HuH-7 (cell line): ENCODE data around the gene ARL3.
"Not testable (repeated sequence)": the region's sequence is repeated elsewhere in the genome, so short reads cannot be mapped to it uniquely, and the experiment has no call there.

ENCODE experiments used
- DNase-seq: peaks from one replicate; pipeline ENCODE4 v3.0.0; 2011; ENCODE audit warnings: low spot score

ARL3 gene

DNA sequence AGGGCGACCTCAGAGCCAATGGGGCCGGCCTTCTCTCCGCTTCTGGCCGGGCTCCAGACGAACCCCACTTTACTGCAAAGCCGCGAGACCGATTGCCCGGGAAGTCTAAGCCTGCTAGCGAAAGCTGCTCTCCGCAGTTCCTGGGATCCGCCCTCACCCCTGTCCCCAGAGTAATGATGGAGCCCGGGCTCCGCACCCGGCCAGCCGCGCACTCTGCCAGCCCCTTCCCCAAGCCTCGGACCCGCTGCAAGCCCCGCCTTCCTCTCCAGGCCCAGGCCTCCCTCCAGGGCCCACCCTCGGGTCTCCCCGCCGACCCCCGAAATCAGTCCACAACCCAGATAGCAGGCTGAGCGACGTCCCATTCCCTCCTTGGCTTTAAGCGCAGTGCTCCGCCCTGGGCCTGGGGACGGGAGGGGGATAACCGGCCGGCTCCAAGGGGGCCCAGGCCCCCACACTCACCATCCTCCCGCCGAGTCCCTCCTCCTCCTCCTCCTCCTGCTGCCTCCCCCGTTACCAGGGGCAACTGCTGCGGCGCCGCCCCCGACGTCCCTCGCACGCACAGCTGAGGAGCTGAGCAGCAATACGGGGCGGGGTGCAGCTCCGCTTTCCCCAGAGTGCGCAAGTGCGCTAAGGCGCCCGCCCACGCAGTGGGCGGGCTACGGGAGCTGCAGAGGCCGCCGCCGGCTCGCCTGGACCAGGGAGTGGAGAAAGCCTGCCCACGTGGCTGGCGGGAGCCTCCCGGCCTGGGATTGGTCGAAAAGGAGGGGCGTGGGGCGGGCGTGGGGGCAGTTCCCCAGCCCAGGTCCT is at the start of gene ARL3:
ARL3 (minus strand) TSS at position 584 of the 807 bp plus-strand sequence; CDS start at position 462, 122 bp downstream.
- DNase-seq: peak; percentile 97

GRCh38 chr10:102763037-102763607 is 48.9 kb upstream of the ARL3 start:
- no peak for DNase-seq

DNA sequence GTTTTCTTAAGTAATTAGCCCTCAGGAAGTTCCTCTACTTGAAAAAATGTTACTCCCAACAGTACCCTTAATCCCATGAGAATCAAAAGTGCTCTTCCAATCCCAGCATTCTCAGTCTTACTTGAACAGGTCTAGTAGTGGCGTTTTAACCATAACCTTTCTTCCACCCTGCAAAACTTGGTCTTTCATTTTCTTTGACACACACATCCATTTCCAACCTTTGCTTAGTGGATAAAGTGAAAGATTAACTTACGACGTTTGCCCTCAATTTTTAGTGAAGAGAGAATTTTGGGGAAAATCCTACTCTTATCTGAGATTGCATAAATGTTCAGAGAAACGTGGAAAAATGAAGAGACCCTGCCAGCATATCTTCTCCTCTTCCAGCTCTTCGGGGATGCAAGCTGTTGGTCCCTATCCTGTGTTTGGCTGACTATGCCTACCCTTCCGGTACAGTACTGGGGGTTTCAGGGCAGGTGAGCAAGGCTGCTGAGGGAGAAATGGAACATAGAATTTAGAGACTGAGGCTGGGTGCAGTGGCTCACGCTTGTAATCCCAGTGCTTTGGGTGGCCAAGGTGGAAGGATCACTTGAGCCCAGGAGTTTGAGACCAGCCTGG is 48.3 kb upstream of the ARL3 start:
- DNase-seq: no peak

DNA sequence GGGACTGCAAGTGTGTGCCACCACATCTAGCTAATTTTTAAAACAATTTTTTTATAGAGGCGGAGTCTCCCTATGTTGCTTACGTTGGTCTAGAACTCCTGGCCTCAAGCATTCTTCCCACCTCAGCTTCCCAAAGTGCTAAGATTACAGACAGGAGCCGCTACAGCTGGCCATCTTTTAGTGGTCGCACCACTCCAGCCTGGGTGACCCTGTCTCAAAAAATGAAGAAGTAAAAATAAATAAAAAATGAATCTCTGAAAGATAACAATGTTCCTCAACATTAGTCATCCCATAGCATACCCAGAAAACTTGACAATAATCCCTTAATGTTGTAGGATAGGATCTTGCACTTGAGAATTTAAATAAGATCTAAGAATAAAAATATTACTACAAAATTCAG is 47.8 kb upstream of the ARL3 start:
- DNase-seq: no peak

- no peak for DNase-seq
These were observed 45.5 kb upstream of the ARL3 start for GRCh38 chr10:102759497-102760210.

- not testable (repeated sequence) for DNase-seq
These were observed 44.7 kb upstream of the ARL3 start for GRCh38 chr10:102758933-102759262.

- DNase-seq: no peak
These were observed 44.2 kb upstream of the ARL3 start for GRCh38 chr10:102758240-102758932.

- DNase-seq: no peak
These were observed 43.1 kb upstream of the ARL3 start for GRCh38 chr10:102757323-102757722.

GRCh38 chr10:102753718-102754117 is 39.5 kb upstream of the ARL3 start:
- DNase-seq: no peak

GRCh38 chr10:102752934-102753664 is 38.9 kb upstream of the ARL3 start:
- peak; percentile 37 for DNase-seq

DNA sequence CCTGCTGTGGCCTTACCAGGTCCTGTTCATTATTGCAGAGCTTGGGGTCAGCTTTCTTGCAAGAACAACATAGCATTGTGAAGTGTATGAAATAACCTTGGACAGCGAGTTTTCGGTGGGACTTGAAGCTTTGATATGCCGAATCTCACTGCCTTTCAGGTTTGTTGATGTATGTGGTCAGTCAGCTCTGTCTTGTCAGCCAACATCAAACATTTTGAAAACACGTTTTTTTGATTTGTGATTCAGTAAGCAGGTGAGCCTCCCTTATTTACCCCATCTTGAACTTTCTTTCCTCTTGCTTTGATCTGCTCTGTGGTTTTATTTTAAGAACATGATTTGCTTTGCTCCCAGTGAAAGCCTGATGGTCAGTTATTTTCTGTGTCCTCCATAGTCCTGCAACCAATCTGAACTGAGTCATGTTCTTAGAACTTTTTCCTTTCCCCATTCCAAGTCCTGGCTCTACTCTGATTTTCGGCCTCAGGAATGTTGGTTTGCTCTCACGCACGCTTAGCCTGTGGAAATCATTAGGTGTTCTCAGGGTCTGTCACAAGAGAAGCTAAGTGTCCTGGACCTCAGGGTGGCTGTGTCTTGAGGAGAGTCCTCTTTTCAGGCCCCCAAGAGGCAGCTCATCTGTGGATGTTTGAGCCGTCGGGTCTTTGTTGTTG is 38.2 kb upstream of the ARL3 start:
- DNase-seq: no peak

DNA sequence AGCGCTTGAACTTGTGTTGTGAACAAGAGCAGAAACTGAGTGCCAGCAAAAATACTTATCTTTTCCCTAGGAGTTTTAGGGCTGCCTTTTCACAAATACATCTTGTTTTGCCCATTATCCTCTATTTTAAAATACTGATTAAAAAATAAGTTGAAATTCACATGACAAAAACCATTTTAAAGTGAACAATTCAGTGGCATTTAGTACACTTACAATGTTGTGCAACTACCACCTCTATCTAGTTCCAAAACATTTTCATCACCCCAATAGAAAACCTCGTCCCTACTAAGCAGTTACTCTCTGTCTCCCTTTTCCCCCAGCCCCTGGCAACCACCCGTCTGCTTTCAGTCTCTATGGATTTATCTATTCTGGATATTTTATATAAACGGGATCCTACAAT is 31.0 kb upstream of the ARL3 start:
- DNase-seq: no peak

GRCh38 chr10:102744374-102745051 is 30.3 kb upstream of the ARL3 start:
- no peak for DNase-seq

DNA sequence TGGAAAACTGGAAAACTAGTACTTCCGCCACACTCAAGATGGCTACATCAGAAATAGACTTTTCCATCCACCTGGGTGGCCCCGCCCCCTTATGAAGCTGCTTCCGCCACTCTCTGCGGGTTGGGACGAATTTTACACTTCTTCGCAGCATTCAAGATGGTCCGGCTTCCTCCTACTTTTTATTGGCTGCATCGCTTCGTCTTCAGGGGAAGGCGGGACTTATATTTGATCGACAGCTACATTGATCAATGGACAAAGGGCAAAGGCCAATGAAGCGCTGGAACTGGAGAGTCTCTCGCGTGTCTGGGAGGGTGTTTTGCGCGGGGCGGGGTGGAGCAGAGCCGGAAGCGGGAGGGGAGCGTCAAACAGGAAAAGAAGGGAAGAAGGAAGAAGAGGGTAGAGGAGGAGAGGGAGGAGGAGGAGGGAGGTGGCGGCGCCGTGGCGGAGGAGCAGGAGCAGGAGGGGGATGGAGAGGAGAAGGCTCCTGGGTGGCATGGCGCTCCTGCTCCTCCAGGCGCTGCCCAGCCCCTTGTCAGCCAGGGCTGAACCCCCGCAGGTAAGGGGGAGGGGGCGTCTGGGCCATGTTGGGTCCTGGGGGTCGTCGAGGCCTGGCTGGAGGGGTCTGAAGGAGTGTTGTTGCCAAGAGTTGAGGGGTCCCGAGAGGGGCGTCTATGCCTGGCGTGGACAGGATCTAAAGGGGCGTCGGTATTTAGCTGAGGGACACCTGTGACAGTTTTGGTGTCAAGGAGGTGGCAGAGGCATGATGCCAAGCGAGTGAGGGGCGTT is 29.6 kb upstream of the ARL3 start, which contains the start of gene WBP1L:
WBP1L (plus strand) TSS at position 361 of the 786 bp plus-strand sequence; CDS start at position 467, 106 bp downstream.
- peak; percentile 81 for DNase-seq

- DNase-seq: no peak
These were observed 28.9 kb upstream of the ARL3 start for GRCh38 chr10:102743078-102743587.

- not testable (repeated sequence) for DNase-seq
These were observed 28.1 kb upstream of the ARL3 start for GRCh38 chr10:102742313-102742712.

DNA sequence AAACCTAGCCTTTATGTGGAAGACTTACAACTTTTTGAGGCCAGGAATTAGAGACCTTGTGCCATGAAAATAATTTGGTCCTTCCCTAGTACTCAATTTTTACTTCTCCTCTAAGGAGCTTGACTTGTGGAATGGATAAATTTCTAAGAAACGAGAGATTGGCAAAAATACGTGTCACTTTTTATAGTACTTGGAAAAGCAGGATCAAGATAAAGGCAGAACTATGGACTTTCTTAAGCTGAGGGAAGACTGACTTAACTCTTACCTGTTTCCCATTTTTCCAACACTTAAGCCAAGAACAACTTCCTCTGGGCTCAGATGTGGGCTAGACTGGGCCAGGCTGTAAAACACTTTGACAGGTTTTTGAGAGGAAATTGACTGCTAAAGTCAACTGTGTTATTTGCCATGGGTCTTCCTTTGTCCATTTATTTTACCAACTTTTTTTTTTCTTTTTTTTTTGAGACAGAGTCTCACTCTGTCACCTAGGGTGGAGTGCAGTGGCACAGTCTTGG is 27.6 kb upstream of the ARL3 start:
- DNase-seq: no peak

GRCh38 chr10:102740229-102740628 is 26.0 kb upstream of the ARL3 start:
- DNase-seq: no peak

DNA sequence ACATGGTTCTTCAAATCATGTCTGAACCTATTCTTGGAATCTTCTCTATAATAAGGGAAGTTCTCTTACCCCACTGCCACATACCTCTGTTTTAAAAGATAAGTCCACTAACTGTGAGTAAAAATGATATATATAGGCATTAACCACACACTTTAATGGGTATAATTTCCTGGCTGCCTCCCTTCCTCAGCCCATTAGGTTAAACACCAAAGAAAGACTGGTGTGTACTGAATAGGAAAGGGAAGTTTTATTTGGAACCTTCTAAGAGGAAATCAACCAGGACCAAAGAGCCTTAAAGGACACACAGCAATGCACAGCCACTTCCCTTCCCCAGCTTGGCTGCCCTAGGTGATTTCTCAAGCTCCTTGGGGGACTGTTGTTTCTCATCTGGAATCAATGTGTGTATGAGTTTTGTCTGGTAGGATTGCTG is 24.5 kb upstream of the ARL3 start:
- DNase-seq: no peak
